ENCODE data around the gene RAB10. TPM values are rescaled to one million over a fixed set of nuclear protein-coding genes. Genes with fewer than 3 reads are reported as not detected.

The RAB10 gene
- total and polyA plus RNA-seq, 2 donors from 2014 or later: 59.8 to 122 TPM

DNA sequence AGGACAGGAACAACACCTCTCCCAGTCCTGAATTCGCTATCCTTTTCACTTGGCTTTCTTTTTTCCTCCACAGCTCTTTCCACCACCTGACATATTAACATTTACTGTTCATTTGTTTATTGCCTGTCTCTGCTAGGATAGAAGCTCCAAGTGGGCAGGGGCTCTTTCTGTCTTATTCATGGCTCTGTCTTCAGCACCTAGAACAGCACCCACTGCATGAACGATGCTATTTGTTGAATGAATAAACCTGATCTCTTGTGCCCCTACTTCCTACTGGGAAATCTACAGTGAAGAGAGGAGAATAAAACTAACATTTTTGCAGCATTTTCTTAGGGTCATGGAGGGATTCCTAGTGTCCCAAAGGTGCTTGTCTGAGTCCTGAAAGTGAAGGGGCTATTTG is 114.6 kb downstream of the RAB10 start:
- TF ChIP-seq, protein P1, sequence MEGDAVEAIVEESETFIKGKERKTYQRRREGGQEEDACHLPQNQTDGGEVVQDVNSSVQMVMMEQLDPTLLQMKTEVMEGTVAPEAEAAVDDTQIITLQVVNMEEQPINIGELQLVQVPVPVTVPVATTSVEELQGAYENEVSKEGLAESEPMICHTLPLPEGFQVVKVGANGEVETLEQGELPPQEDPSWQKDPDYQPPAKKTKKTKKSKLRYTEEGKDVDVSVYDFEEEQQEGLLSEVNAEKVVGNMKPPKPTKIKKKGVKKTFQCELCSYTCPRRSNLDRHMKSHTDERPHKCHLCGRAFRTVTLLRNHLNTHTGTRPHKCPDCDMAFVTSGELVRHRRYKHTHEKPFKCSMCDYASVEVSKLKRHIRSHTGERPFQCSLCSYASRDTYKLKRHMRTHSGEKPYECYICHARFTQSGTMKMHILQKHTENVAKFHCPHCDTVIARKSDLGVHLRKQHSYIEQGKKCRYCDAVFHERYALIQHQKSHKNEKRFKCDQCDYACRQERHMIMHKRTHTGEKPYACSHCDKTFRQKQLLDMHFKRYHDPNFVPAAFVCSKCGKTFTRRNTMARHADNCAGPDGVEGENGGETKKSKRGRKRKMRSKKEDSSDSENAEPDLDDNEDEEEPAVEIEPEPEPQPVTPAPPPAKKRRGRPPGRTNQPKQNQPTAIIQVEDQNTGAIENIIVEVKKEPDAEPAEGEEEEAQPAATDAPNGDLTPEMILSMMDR (IDR thresholded peaks at IDR 0.05; ENCODE audit: borderline replicate concordance, extremely low read depth, insufficient read depth): no peak
- no peak overlapping the region for H3K27ac ChIP-seq (ENCODE audit: low read depth in 2 of 2, low read length in 2 of 2)
- H3K4me1 ChIP-seq (ENCODE audit: control insufficient read depth in 2 of 3, insufficient read depth in 2 of 3, low read depth in 1 of 3, low read length in 3 of 3): no peaks in the 10 kb centered on the region
- no peak overlapping the region for H3K4me3 ChIP-seq (ENCODE audit: low read length in 3 of 3)
- intact Hi-C loops (cut with DNase I): no loop called here
- DNase-seq (no peak), FAIRE-seq (no peak)
- no peaks in the 10 kb centered on the region for H3K36me3 ChIP-seq (ENCODE audit: control insufficient read depth in 2 of 3, insufficient read depth in 3 of 3, low read length in 3 of 3)
- no peaks in the 10 kb centered on the region for H3K27me3 ChIP-seq (ENCODE audit: control insufficient read depth, insufficient read depth, low read length)
- H3K9ac ChIP-seq (ENCODE audit: low read length in 3 of 3): no peak overlapping the region
- no peaks in the 10 kb centered on the region for H3K9me3 ChIP-seq (ENCODE audit: control insufficient read depth in 2 of 3, insufficient read depth in 1 of 3, low read length in 3 of 3)

DNA sequence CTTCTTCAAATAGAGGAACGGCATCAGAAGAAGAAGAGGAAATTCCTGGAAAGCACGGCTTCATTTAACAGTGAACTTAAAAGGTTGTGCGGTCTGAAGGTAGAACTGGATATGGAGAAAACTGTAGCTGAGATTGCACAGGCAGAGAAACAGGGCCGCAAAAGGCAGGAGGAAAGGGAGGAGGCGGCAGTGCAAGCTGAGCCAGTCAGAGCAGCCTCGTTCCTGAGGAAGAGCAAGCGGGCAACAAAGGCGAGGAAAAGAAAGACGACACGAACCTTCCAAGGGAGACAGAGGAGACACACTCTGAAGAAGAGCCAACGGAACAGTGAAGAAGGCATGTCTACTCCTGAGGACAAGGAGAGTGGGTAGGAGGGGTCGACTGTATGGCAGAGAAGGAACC is 116.4 kb downstream of the RAB10 start:
- TF ChIP-seq, protein P1 (IDR thresholded peaks at IDR 0.05; ENCODE audit: borderline replicate concordance, extremely low read depth, insufficient read depth): no peak
- FAIRE-seq: no peak

DNA sequence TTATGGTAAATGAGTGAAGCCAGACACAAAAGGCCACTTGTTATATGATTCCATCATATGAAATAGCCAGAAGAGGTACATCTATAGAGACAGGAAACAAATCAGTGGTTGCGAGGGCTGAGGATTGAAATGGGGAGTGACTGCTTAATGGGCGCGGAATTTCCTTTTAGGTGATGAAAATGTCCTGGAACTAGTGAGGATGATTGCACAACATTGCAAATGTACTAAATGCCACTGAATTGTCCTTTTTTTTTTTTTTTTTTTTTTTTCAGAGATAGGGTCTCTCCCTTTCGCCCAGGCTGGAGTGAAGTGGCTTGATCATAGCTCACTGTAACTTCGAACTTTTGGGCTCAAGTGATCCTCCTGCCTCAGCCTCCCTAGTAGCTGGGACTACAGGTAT is 123.7 kb downstream of the RAB10 start:
- no peak overlapping the region for H3K4me3 ChIP-seq (ENCODE audit: low read length in 3 of 3)
- FAIRE-seq (no peak), DNase-seq (no peak)
- H3K27me3 ChIP-seq (ENCODE audit: control insufficient read depth, insufficient read depth, low read length): no peaks in the 10 kb centered on the region
- intact Hi-C loops (cut with DNase I): no loop called here
- no peaks in the 10 kb centered on the region for H3K4me1 ChIP-seq (ENCODE audit: control insufficient read depth in 2 of 3, insufficient read depth in 2 of 3, low read depth in 1 of 3, low read length in 3 of 3)
- H3K9me3 ChIP-seq (ENCODE audit: control insufficient read depth in 2 of 3, insufficient read depth in 1 of 3, low read length in 3 of 3): peaks cover 0 to 2% (median 0%) of the 10 kb centered on the region in 3 donors
- no peak overlapping the region for H3K27ac ChIP-seq (ENCODE audit: low read depth in 2 of 2, low read length in 2 of 2)
- H3K36me3 ChIP-seq (ENCODE audit: control insufficient read depth in 2 of 3, insufficient read depth in 3 of 3, low read length in 3 of 3): no peaks in the 10 kb centered on the region
- no peak overlapping the region for H3K9ac ChIP-seq (ENCODE audit: low read length in 3 of 3)
- TF ChIP-seq, protein P1 (IDR thresholded peaks at IDR 0.05; ENCODE audit: borderline replicate concordance, extremely low read depth, insufficient read depth): no peak

More for the DNA sequence above, 116.4 kb downstream of the RAB10 start:
- H3K4me1 ChIP-seq (ENCODE audit: control insufficient read depth in 2 of 3, insufficient read depth in 2 of 3, low read depth in 1 of 3, low read length in 3 of 3): no peaks in the 10 kb centered on the region
- no peak overlapping the region for H3K27ac ChIP-seq (ENCODE audit: low read depth in 2 of 2, low read length in 2 of 2)
- no peak for DNase-seq
- no peaks in the 10 kb centered on the region for H3K27me3 ChIP-seq (ENCODE audit: control insufficient read depth, insufficient read depth, low read length)
- H3K36me3 ChIP-seq (ENCODE audit: control insufficient read depth in 2 of 3, insufficient read depth in 3 of 3, low read length in 3 of 3): no peaks in the 10 kb centered on the region
- H3K9me3 ChIP-seq (ENCODE audit: control insufficient read depth in 2 of 3, insufficient read depth in 1 of 3, low read length in 3 of 3): peaks cover 0 to 2% (median 0%) of the 10 kb centered on the region in 3 donors
- intact Hi-C loops (cut with DNase I): no loop called here
- no peak overlapping the region for H3K4me3 ChIP-seq (ENCODE audit: low read length in 3 of 3)
- H3K9ac ChIP-seq (ENCODE audit: low read length in 3 of 3): no peak overlapping the region

DNA sequence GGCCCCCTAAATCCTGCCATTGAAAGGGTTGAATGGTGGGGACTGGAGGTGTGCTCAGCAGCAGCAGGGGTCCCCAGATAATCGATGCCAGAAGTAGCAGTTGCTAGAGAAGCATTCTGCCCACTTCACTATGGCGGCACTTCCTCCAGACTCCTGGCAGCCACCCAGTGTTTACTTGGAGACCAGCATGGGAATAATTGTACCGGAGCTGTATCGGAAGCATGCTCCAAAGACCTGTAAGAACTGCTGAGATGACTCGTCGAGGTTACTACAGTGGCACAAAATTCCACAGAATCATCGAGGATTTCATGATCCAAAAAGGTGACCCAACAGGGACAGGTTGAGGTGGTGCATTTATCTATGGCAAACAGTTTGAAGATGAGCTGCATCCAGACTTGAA is 128.0 kb downstream of the RAB10 start:
- FAIRE-seq: no peak
- Histone ChIP-seq H3K4me1 (ENCODE audit: control insufficient read depth in 2 of 3, insufficient read depth in 2 of 3, low read depth in 1 of 3, low read length in 3 of 3) (peaks cover 0 to 5% (median 0%) of the 10 kb centered on the region in 3 donors), H3K9ac (ENCODE audit: low read length in 3 of 3) (no peak overlapping the region), H3K27ac (ENCODE audit: low read depth in 2 of 2, low read length in 2 of 2) (no peak overlapping the region), H3K36me3 (ENCODE audit: control insufficient read depth in 2 of 3, insufficient read depth in 3 of 3, low read length in 3 of 3) (no peaks in the 10 kb centered on the region), H3K27me3 (ENCODE audit: control insufficient read depth, insufficient read depth, low read length) (no peaks in the 10 kb centered on the region), H3K9me3 (ENCODE audit: control insufficient read depth in 2 of 3, insufficient read depth in 1 of 3, low read length in 3 of 3) (no peaks in the 10 kb centered on the region), H3K4me3 (ENCODE audit: low read length in 3 of 3) (no peak overlapping the region)
- no peak for DNase-seq
- intact Hi-C loops (cut with DNase I): no loop called here
- TF ChIP-seq, protein P1 (IDR thresholded peaks at IDR 0.05; ENCODE audit: borderline replicate concordance, extremely low read depth, insufficient read depth): no peak
